GM18873 (cell line): ENCODE measurements around the gene PCDHGA12.
A peak's percentile ranks its signal among the peaks of the same experiment; 100 is the strongest.
"Not testable (repeated sequence)": the region's sequence is repeated elsewhere in the genome, so short reads cannot be mapped to it uniquely, and the experiment has no call there.

Experiments
- ATAC-seq: cut with Tn5 transposase; IDR thresholded peaks from one replicate; pipeline ENCODE4 v1.9.1; 2021; ENCODE audit warnings: mild to moderate bottlenecking, moderate library complexity, moderate number of reproducible peaks; ENCODE audit not compliant: unreplicated experiment, low FRiP score

Gene PCDHGA12

DNA sequence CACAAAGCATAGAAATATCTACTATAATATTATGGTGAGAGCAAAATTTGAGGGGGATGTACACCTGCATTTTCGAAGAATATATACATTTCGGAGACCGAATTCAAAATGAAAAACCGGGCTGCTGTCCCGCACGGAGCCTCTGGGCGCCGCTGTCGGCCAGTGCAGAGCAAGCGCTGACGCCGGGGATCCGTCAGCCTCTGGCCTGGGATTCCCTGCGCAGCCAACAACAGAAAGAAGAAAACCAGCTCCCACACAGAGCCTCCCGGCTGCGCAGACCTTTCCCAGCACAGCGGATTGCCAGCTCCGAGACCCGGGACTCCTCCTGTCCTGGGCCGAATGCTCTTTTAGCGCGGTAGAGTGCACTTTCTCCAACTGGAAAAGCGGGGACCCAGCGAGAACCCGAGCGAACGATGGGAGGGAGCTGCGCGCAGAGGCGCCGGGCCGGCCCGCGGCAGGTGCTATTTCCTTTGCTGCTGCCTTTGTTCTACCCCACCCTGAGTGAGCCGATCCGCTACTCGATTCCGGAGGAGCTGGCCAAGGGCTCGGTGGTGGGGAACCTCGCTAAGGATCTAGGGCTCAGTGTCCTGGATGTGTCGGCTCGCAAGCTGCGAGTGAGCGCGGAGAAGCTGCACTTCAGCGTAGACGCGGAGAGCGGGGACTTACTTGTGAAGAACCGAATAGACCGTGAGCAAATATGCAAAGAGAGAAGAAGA is 22.4 kb upstream of the PCDHGA12 start, which contains the start of gene PCDHGB6:
Gene PCDHGB6 (plus strand): TSS at position 232 of the 716 bp plus-strand sequence. CDS start 182 bp downstream, at position 414.
- ATAC-seq: peak; percentile 67

DNA sequence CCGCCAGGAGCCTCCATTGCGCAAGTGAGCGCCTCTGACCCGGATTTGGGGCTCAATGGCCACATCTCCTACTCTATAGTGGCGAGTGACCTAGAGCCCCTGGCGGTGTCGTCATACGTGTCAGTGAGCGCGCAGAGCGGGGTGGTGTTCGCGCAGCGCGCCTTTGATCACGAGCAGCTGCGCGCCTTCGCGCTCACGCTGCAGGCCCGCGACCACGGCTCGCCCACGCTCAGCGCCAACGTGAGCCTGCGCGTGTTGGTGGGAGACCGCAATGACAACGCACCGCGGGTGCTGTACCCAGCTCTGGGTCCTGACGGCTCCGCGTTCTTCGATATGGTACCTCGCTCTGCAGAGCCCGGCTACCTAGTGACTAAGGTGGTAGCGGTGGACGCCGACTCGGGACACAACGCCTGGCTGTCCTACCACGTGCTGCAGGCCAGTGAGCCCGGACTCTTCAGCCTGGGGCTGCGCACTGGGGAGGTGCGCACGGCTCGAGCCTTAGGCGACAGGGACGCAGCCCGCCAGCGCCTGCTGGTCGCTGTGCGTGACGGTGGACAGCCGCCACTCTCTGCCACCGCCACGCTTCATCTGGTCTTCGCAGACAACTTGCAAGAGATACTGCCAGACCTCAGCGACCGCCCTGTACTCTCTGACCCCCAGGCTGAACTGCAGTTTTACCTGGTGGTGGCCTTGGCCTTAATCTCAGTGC is 20.6 kb upstream of the PCDHGA12 start:
- no peak for ATAC-seq

DNA sequence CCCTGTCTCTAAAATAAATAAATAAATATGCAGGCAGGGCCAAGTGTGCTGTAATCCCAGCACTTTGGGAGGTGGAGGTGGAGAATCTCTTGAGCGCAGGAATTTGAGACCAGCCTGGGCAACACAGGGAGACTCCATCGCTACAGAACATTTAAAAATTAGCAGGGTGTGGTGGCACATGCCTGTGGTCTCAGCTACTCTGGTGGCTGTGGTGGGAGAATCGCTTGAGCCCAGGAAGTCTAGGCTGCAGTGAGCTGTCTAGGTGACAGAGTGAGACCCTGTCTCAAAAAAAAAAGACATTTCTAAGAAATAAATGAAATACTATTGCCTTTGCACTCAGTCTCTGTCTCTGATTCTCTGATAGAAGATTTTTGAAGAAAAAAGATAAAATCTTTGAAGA is 18.7 kb upstream of the PCDHGA12 start:
- no peak for ATAC-seq

DNA sequence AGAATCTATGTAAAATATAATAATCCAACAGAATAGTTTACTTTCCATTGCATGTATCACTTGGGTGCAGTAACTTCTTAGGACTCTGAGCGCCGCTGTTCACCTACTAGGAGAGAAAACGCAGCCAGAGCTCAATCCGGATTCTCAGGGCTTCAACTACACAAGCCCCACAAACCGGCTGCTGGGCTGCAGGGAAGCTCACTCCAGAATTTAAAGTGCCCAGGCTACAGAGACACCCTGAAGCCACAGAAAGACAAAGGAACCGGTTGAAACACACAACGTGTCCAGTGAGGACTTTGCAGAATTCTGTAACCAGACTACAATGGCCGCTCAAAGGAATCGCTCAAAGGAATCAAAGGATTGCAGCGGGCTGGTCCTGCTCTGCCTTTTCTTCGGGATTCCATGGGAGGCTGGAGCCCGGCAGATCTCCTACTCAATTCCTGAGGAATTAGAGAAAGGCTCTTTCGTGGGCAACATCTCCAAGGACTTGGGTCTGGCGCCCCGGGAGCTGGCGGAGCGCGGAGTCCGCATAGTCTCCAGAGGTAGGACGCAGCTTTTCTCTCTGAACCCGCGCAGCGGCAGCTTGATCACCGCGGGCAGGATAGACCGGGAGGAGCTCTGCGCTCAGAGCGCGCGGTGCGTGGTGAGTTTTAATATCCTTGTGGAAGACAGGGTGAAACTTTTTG is 17.3 kb upstream of the PCDHGA12 start, which contains the start of gene PCDHGA10:
Gene PCDHGA10 (plus strand): TSS at position 134 of the 686 bp plus-strand sequence. CDS start 189 bp downstream, at position 323.
- peak; percentile 65 for ATAC-seq

DNA sequence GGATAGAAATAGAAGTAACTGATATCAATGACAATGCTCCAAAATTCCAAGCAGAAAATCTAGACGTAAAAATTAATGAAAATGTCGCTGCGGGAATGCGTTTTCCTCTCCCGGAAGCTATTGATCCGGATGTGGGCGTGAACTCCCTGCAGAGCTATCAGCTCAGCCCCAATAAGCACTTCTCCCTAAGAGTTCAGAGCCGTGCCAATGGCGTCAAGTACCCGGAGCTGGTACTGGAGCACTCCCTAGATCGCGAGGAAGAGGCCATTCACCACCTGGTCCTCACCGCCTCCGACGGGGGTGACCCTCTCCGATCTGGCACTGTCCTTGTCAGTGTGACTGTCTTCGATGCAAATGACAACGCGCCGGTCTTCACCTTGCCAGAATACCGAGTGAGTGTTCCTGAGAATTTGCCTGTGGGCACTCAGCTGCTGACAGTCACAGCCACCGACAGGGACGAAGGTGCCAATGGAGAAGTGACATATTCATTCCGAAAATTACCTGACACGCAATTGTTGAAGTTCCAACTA is 16.7 kb upstream of the PCDHGA12 start:
- ATAC-seq: no peak

DNA sequence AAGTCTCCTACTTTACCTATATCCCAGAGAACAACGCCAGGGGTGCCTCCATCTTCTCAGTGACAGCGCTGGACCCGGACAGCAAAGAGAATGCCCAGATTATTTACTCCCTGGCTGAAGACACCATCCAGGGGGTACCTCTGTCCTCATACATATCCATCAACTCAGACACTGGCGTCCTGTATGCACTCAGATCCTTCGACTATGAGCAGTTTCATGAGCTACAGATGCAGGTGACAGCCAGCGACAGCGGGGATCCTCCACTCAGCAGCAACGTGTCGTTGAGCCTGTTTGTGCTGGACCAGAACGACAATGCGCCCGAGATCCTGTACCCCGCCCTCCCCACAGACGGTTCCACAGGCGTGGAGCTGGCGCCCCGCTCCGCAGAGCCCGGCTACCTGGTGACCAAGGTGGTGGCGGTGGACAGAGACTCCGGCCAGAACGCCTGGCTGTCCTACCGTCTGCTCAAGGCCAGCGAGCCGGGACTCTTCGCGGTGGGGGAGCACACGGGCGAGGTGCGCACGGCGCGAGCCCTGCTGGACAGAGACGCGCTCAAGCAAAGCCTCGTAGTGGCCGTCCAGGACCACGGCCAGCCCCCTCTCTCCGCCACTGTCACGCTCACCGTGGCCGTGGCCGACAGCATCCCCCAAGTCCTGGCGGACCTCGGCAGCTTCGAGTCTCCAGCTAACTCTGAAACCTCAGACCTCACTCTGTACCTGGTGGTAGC is 15.6 kb upstream of the PCDHGA12 start:
- not testable (repeated sequence) for ATAC-seq

DNA sequence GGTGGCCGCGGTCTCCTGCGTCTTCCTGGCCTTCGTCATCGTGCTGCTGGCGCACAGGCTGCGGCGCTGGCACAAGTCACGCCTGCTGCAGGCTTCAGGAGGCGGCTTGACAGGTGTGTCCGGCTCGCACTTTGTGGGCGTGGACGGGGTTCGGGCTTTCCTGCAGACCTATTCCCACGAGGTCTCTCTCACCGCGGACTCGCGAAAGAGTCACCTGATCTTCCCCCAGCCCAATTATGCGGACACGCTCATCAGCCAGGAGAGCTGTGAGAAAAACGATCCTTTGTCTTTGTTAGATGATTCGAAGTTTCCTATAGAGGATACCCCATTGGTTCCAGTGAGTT is 15.1 kb upstream of the PCDHGA12 start:
- ATAC-seq: not testable (repeated sequence)

DNA sequence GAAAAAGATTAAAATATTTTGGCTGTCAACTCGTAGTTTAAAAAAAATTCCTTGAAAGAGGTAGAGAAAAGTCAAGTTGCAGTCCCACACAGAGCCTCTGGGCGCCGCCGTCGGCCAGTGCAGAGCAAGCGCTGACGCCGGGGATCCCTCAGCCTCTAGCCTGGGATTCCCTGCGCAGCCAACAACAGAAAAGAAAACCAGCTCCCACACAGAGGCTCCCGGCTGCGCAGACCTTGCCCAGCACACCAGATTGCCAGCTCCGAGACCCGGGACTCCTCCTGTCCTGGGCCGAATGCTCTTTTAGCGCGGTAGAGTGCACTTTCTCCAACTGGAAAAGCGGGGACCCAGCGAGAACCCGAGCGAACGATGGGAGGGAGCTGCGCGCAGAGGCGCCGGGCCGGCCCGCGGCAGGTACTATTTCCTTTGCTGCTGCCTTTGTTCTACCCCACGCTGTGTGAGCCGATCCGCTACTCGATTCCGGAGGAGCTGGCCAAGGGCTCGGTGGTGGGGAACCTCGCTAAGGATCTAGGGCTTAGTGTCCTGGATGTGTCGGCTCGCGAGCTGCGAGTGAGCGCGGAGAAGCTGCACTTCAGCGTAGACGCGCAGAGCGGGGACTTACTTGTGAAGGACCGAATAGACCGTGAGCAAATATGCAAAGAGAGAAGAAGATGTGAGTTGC is 12.7 kb upstream of the PCDHGA12 start, which contains the start of gene PCDHGB7:
Gene PCDHGB7 (plus strand): TSS at position 184 of the 679 bp plus-strand sequence. CDS start 183 bp downstream, at position 367.
- peak; percentile 63 for ATAC-seq

DNA sequence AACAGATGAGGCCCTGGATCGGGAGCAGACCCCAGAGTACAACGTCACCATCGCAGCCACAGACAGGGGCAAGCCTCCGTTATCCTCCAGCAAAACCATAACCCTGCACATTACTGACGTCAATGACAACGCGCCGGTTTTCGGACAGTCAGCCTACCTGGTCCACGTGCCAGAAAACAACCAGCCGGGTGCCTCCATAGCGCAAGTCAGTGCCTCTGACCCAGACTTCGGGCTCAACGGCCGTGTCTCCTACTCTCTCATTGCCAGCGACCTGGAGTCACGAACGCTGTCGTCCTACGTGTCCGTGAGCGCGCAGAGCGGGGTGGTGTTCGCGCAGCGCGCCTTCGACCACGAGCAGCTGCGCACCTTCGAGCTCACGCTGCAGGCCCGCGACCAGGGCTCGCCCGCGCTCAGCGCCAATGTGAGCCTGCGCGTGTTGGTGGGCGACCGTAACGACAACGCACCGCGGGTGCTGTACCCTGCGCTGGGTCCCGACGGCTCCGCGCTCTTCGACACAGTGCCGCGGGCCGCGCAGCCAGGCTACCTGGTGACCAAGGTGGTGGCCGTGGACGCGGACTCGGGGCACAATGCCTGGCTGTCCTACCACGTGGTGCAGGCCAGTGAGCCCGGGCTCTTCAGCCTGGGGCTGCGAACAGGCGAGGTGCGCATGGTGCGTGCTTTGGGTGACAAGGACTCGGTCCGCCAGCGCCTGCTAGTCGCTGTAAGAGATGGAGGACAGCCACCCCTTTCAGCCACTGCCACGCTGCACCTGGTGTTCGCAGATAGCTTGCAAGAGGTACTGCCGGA is 11.0 kb upstream of the PCDHGA12 start:
- ATAC-seq: no peak

DNA sequence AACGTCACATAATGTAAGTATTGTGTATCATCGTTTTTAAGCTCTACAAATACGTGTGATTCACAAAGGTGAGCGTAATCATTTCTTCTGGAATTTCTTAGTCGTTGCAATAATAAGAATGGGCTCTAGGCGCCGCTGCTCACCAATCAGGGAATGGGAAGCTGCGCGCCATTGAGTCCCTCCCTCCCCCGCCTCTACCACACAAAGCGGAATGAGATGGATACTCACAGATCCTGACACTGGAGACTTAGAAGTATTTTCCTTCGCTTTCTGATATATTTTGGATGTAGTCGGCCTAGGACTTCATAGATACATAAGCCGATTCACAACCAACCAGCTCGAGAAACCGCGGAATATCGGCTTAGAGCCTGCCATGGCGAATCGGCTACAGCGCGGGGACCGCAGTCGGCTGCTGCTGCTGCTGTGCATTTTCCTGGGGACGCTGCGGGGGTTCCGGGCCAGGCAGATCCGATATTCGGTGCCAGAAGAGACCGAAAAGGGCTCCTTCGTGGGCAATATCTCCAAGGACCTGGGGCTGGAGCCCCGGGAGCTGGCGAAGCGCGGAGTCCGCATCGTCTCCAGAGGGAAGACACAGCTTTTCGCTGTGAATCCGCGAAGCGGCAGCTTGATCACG is 9.3 kb upstream of the PCDHGA12 start, which contains the start of gene PCDHGA11:
Gene PCDHGA11 (plus strand): TSS at position 197 of the 634 bp plus-strand sequence. CDS start 177 bp downstream, at position 374.
- no peak for ATAC-seq

DNA sequence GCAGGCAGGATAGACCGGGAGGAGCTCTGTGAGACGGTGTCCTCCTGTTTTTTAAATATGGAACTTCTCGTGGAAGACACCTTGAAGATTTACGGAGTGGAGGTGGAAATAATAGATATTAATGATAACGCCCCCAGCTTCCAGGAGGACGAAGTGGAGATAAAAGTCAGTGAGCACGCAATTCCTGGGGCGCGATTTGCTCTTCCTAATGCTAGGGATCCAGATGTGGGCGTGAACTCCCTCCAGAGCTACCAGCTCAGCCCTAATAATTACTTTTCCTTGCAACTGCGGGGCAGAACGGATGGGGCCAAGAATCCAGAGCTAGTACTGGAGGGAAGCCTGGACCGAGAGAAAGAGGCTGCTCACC is 8.8 kb upstream of the PCDHGA12 start:
- no peak for ATAC-seq

DNA sequence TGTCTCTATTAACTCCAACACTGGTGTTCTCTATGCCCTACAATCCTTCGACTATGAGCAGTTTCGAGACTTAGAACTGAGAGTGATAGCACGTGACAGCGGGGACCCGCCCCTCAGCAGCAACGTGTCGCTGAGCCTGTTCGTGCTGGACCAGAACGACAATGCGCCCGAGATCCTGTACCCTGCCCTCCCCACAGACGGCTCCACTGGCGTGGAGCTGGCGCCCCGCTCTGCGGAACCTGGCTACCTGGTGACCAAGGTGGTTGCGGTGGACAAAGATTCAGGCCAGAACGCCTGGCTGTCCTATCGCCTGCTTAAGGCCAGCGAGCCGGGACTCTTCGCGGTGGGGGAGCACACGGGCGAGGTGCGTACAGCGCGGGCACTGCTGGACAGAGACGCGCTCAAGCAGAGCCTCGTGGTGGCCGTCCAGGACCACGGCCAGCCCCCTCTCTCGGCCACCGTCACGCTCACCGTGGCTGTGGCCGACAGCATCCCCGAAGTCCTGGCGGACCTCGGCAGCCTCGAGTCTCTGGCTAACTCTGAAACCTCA is 7.5 kb upstream of the PCDHGA12 start:
- ATAC-seq: no peak

DNA sequence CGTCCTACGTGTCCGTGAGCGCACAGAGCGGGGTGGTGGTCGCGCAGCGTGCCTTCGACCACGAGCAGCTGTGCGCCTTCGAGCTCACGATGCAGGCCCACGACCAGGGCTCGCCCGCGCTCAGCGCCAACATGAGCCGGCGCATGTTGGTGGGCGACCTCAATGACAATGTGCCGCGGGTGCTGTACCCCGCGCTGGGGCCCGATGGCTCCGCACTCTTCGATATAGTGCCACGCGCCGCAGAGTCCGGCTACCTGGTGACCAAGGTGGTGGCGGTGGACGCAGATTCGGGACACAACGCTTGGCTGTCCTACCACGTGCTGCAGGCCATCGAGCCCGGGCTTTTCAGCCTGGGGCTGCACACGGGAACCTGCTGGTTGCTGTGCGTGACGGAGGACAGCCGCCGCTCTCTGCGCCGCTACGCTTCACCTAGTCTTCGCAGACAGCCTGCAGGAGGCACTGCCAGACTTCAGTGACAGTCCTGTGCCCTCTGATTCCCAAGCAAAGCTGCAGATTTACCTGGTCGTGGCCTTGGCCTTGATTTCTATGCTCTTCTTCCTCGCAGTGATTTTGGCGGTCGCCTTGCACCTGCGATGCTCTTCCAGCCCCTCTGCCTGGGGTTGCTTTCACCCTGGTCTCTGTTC is 2.4 kb upstream of the PCDHGA12 start:
- ATAC-seq: no peak

DNA sequence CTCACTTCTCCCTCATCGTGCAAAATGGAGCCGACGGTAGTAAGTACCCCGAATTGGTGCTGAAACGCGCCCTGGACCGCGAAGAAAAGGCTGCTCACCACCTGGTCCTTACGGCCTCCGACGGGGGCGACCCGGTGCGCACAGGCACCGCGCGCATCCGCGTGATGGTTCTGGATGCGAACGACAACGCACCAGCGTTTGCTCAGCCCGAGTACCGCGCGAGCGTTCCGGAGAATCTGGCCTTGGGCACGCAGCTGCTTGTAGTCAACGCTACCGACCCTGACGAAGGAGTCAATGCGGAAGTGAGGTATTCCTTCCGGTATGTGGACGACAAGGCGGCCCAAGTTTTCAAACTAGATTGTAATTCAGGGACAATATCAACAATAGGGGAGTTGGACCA is 979 bp downstream of the PCDHGA12 start:
- no peak for ATAC-seq

DNA sequence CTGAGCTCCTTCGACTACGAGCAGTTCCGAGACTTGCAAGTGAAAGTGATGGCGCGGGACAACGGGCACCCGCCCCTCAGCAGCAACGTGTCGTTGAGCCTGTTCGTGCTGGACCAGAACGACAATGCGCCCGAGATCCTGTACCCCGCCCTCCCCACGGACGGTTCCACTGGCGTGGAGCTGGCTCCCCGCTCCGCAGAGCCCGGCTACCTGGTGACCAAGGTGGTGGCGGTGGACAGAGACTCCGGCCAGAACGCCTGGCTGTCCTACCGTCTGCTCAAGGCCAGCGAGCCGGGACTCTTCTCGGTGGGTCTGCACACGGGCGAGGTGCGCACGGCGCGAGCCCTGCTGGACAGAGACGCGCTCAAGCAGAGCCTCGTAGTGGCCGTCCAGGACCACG is 2.0 kb downstream of the PCDHGA12 start:
- not testable (repeated sequence) for ATAC-seq

DNA sequence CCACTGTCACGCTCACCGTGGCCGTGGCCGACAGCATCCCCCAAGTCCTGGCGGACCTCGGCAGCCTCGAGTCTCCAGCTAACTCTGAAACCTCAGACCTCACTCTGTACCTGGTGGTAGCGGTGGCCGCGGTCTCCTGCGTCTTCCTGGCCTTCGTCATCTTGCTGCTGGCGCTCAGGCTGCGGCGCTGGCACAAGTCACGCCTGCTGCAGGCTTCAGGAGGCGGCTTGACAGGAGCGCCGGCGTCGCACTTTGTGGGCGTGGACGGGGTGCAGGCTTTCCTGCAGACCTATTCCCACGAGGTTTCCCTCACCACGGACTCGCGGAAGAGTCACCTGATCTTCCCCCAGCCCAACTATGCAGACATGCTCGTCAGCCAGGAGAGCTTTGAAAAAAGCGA is 2.4 kb downstream of the PCDHGA12 start:
- not testable (repeated sequence) for ATAC-seq

DNA sequence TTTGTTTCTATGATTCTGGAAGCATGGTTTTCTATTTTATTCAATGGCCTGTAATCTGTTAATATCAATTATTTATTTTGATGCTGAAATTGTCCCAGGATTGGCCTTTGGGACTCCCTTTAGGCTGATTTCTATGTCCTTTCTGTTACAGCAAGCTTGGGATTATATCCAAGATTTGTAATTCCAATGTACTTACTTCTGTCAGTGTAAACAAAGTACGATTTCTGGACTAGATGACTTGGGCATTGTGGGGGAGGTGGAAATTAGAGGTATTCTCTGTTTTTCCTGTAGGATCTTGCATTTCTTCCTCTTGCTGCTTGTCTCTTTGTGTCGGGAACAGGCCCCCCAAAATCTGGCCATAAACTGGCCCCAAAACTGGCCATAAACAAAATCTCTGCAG is 3.7 kb downstream of the PCDHGA12 start:
- ATAC-seq: no peak

DNA sequence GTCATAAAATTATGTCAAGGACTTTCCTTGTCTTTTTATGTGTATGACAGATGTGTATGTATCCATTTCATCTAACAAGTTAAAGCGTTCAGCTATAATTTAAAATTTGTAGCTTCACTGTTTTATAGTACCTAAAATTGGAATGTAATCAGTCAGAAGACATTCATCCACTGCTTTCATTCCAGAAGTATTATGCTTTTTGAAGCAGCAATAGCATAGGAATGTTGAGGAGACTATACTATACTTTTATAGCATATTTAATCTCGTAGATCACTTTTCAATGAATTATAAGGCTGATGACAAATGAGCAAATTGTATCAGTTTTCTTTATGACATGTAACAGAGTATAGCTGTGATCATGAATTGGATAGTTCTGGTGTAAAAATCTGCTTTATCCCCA is 6.9 kb downstream of the PCDHGA12 start:
- no peak for ATAC-seq
